ACC112 (cell line): Measurements from ENCODE around the gene AUTS2.

Source experiments
- H2AFZ ChIP-seq: fragments of 200-600 bp; sonication (generic); one replicate; pipeline ENCODE4 v1.6.0; 2017; ENCODE audit warnings: antibody characterized with exemption, low read length; ENCODE audit not compliant: unreplicated experiment
- H3K27ac ChIP-seq: fragments of 200-600 bp; sonication (generic); 2 replicates; pipeline ENCODE4 v1.5.1; 2014; ENCODE audit warnings: low read depth, mild to moderate bottlenecking, antibody characterized with exemption, low read length, moderate library complexity
- H3K27me3 ChIP-seq: fragments of 200-600 bp; sonication (generic); 2 replicates; pipeline ENCODE4 v1.6.1; 2014; ENCODE audit warnings: mild to moderate bottlenecking, antibody characterized with exemption, low read length, moderate library complexity, mixed read lengths; ENCODE audit not compliant: insufficient read depth
- H3K36me3 ChIP-seq: fragments of 200-600 bp; sonication (generic); 2 replicates; pipeline ENCODE4 v1.6.1; 2016; ENCODE audit warnings: mild to moderate bottlenecking, antibody characterized with exemption, low read length, moderate library complexity, mixed read lengths; ENCODE audit not compliant: insufficient read depth
- H3K4me1 ChIP-seq: fragments of 200-600 bp; sonication (generic); one replicate; pipeline ENCODE4 v1.6.1; 2016; ENCODE audit warnings: low read length, mixed read lengths; ENCODE audit not compliant: insufficient read depth, unreplicated experiment, control insufficient read depth
- H3K4me3 ChIP-seq: fragments of 200-600 bp; sonication (generic); 2 replicates; pipeline ENCODE4 v1.5.1; 2014; ENCODE audit warnings: mild to moderate bottlenecking, low read depth, low read length
- H3K79me2 ChIP-seq: fragments of 200-600 bp; sonication (generic); one replicate; pipeline ENCODE4 v1.6.0; 2016; ENCODE audit warnings: low read length; ENCODE audit not compliant: control insufficient read depth, unreplicated experiment, insufficient read depth

AUTS2 gene

DNA sequence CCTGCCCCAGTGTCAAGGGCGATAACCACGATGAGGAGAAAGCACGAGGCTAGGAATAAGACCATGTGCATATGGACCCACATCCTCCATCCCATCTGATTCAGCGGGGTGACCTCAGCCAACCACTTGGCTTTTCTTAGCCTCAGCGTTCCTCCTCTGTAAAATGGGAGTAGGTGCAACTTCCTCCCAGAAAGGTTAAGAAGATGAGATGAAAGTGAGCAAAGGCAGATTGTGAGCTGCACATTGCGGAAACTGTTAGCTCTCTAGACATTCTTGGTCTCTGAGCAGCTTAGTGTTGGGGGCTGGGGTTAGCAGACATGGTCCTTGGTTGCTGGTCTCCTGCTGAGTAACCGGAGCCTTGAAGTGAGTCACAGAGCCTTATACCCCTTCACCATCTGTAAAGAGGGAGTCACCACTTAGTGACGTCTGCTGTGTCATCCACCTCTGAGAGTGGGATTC lies 1036.4 kb downstream of the AUTS2 start:
- no peaks in the 10 kb centered on the region for H3K36me3 ChIP-seq
- H3K27ac ChIP-seq, result no peak overlapping the region
- H3K27me3 ChIP-seq, result no peaks in the 10 kb centered on the region
- no peaks in the 10 kb centered on the region for H3K79me2 ChIP-seq
- H2AFZ ChIP-seq, result no peak overlapping the region
- no peak overlapping the region for H3K4me3 ChIP-seq
- no peaks in the 10 kb centered on the region for H3K4me1 ChIP-seq

DNA sequence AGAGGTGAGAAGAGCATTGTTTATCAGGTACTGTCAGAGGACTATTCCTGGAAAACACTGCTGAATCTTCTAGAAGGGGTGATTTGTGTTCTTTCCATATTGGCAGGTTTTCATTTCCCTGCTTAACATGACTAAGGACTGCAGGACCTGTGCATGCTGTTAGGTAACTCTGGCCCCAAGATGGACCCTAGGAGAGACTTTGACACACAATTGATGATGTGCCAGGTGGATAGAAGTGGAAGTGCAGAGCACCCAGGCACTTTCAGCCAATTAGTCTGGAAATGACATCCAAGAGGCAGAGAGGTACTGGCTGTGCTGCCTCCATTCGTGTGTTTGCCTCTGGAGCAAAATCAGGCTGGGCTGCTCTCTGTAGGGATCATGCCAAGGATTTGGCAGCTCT lies 1037.4 kb downstream of the AUTS2 start:
- Histone ChIP-seq H3K4me1 (no peaks in the 10 kb centered on the region), H3K27me3 (no peaks in the 10 kb centered on the region), H3K79me2 (no peaks in the 10 kb centered on the region), H2AFZ (no peak overlapping the region), H3K27ac (no peak overlapping the region), H3K36me3 (no peaks in the 10 kb centered on the region), H3K4me3 (no peak overlapping the region)

- no peaks in the 10 kb centered on the region for H3K36me3 ChIP-seq
- H2AFZ ChIP-seq, result no peak overlapping the region
- no peaks in the 10 kb centered on the region for H3K79me2 ChIP-seq
- H3K27me3 ChIP-seq, result no peaks in the 10 kb centered on the region
- no peak overlapping the region for H3K27ac ChIP-seq
- H3K4me1 ChIP-seq, result no peaks in the 10 kb centered on the region
- no peak overlapping the region for H3K4me3 ChIP-seq
Measured at GRCh38 chr7:70636169-70636568, 1037.9 kb downstream of the AUTS2 start.

- no peaks in the 10 kb centered on the region for H3K27me3 ChIP-seq
- H3K27ac ChIP-seq, result no peak overlapping the region
- no peaks in the 10 kb centered on the region for H3K36me3 ChIP-seq
- H3K4me3 ChIP-seq, result no peak overlapping the region
- no peak overlapping the region for H2AFZ ChIP-seq
- H3K79me2 ChIP-seq, result no peaks in the 10 kb centered on the region
- H3K4me1 ChIP-seq, result no peaks in the 10 kb centered on the region
Measured at GRCh38 chr7:70637726-70638125, 1039.5 kb downstream of the AUTS2 start.

DNA sequence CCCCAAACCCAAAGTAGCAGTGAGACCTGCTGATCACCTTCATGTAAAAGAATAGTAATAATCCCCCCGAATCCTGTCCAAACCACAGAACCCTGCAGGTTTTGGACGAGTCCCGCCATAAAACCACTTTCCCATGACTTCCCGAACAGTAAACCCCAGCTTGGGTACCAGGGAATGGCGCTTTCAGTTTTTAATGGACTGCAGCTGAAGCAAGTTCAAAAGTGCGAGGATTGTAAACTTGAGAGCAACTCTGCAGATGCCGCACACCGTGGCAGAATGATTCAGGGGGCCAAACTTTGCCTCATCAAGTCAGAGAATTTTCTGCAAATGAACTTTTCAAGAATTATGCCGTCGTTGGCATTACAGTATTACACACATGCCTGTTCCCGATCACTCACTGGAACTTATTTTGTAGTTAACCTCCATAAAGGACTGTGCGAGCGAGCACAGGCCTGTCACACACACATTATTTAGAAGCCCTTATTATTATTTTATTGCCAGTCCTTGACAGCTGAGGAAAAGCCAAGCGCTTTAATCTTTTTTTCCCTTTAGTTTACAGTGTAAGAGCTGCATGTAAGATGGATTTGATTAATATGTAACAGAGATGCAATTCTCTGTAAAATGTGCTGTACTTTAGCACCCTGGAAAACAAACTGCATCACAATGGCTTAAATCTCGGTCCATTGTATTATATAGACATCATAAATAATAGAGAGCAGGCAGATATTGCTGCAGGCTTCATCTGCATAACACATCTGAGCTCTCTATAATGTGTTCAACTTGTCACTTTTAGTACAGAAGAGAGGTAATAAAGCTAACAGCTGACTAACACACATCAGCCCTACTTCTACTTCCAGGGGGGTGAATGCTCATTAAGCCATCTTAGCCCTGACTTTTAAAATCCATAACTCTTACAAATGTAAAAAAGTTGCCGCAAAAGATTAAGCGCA lies 1040.2 kb downstream of the AUTS2 start:
- no peaks in the 10 kb centered on the region for H3K4me1 ChIP-seq
- no peak overlapping the region for H2AFZ ChIP-seq
- no peaks in the 10 kb centered on the region for H3K36me3 ChIP-seq
- no peaks in the 10 kb centered on the region for H3K27me3 ChIP-seq
- no peak overlapping the region for H3K27ac ChIP-seq
- no peak overlapping the region for H3K4me3 ChIP-seq
- H3K79me2 ChIP-seq, result no peaks in the 10 kb centered on the region

- Histone ChIP-seq H3K4me1 (no peaks in the 10 kb centered on the region), H3K4me3 (no peak overlapping the region), H3K27ac (no peak overlapping the region), H3K27me3 (no peaks in the 10 kb centered on the region), H3K36me3 (no peaks in the 10 kb centered on the region), H3K79me2 (no peaks in the 10 kb centered on the region), H2AFZ (no peak overlapping the region)
Measured at GRCh38 chr7:70640266-70640833, 1042.1 kb downstream of the AUTS2 start.

DNA sequence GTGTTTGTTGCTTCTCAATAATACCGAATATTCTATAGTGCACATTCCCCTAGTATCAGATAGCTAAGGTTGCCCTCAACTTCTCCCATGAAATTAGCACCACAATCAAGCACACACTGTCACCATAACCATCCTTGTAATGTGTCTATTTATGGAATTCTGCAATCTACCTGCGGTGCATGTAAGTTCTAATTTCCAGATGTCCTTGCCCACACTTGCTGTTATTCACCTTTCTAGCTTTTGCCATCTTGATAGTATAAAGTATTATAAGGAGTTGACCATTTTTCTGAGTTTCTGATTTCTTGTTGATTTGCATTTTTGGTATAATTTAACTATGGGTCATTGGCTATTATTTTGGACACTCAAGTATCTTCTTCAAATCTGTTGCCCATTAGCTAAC lies 1043.6 kb downstream of the AUTS2 start:
- Histone ChIP-seq H3K4me1 (no peaks in the 10 kb centered on the region), H3K27me3 (no peaks in the 10 kb centered on the region), H3K4me3 (no peak overlapping the region), H3K36me3 (no peaks in the 10 kb centered on the region), H3K79me2 (no peaks in the 10 kb centered on the region), H3K27ac (no peak overlapping the region), H2AFZ (no peak overlapping the region)

- Histone ChIP-seq H3K79me2 (no peaks in the 10 kb centered on the region), H3K4me3 (no peak overlapping the region), H3K27me3 (no peaks in the 10 kb centered on the region), H3K27ac (no peak overlapping the region), H2AFZ (no peak overlapping the region), H3K36me3 (no peaks in the 10 kb centered on the region), H3K4me1 (no peaks in the 10 kb centered on the region)
Measured at GRCh38 chr7:70645279-70645678, 1047.0 kb downstream of the AUTS2 start.

GRCh38 chr7:70645876-70646351 lies 1047.6 kb downstream of the AUTS2 start:
- H3K27me3 ChIP-seq, result no peaks in the 10 kb centered on the region
- no peaks in the 10 kb centered on the region for H3K79me2 ChIP-seq
- H3K27ac ChIP-seq, result no peak overlapping the region

GRCh38 chr7:70646536-70647248 lies 1048.4 kb downstream of the AUTS2 start:
- Histone ChIP-seq H3K27me3 (no peaks in the 10 kb centered on the region), H3K36me3 (no peaks in the 10 kb centered on the region), H3K4me1 (no peaks in the 10 kb centered on the region), H2AFZ (no peak overlapping the region), H3K27ac (no peak overlapping the region), H3K79me2 (no peaks in the 10 kb centered on the region), H3K4me3 (no peak overlapping the region)

More at GRCh38 chr7:70645876-70646351, 1047.6 kb downstream of the AUTS2 start:
- Histone ChIP-seq H3K4me3 (no peak overlapping the region), H2AFZ (no peak overlapping the region), H3K36me3 (no peaks in the 10 kb centered on the region), H3K4me1 (no peaks in the 10 kb centered on the region)
